GM21367 (cell line): Measurements from ENCODE around the gene RERE.
"Not testable (repeated sequence)": the region's sequence is repeated elsewhere in the genome, so short reads cannot be mapped to it uniquely, and the experiment has no call there.

Source experiments
- ATAC-seq: cut with Tn5 transposase; IDR thresholded peaks from one replicate; pipeline ENCODE4 v1.9.1; 2021; ENCODE audit not compliant: unreplicated experiment

Gene RERE

GRCh38 chr1:8844501-8845006 lies 27.1 kb upstream of the RERE start:
- ATAC-seq: no peak

GRCh38 chr1:8841395-8841794 lies 24.0 kb upstream of the RERE start:
- ATAC-seq: no peak

- no peak for ATAC-seq
Measured at GRCh38 chr1:8839990-8840389, 22.6 kb upstream of the RERE start.

GRCh38 chr1:8835941-8836643 lies 18.7 kb upstream of the RERE start:
- ATAC-seq: no peak

GRCh38 chr1:8831340-8831739 lies 13.9 kb upstream of the RERE start:
- no peak for ATAC-seq

GRCh38 chr1:8830732-8831131 lies 13.3 kb upstream of the RERE start:
- not testable (repeated sequence) for ATAC-seq

GRCh38 chr1:8825985-8826481 lies 8.6 kb upstream of the RERE start:
- ATAC-seq: no peak

- ATAC-seq: no peak
Measured at GRCh38 chr1:8823295-8823664, 5.8 kb upstream of the RERE start.

- ATAC-seq: no peak
Measured at GRCh38 chr1:8822373-8823294, 5.2 kb upstream of the RERE start.

GRCh38 chr1:8821084-8821483 lies 3.6 kb upstream of the RERE start:
- no peak for ATAC-seq

GRCh38 chr1:8818789-8819188 lies 1.3 kb upstream of the RERE start:
- ATAC-seq: not testable (repeated sequence)

GRCh38 chr1:8818325-8818775 lies 910 bp upstream of the RERE start:
- no peak for ATAC-seq

GRCh38 chr1:8816831-8817411 lies 519 bp downstream of the RERE start:
- no peak for ATAC-seq

- no peak for ATAC-seq
Measured at GRCh38 chr1:8816264-8816663, 1.2 kb downstream of the RERE start.

GRCh38 chr1:8815582-8816151 lies 1.8 kb downstream of the RERE start:
- no peak for ATAC-seq

GRCh38 chr1:8814865-8815264 lies 2.6 kb downstream of the RERE start:
- ATAC-seq: no peak

GRCh38 chr1:8813991-8814390 lies 3.4 kb downstream of the RERE start:
- no peak for ATAC-seq

- ATAC-seq: no peak
Measured at GRCh38 chr1:8813016-8813763, 4.2 kb downstream of the RERE start.

- ATAC-seq: no peak
Measured at GRCh38 chr1:8812081-8812480, 5.4 kb downstream of the RERE start.

- no peak for ATAC-seq
Measured at GRCh38 chr1:8810987-8811386, 6.5 kb downstream of the RERE start.
